GM13976 (cell line): ENCODE results near the gene CNGA1.

ENCODE experiments used
- DNase-seq: peaks from one replicate; pipeline ENCODE4 v3.0.0; 2012; ENCODE audit warnings: low spot score
- in situ Hi-C: fragments of 300-500 bp; cut with MboI; formaldehyde crosslinking; loops from one replicate; pipeline ENCODE4 v1.12.0; 2022; ENCODE audit warnings: low sequenced_read_pairs, mixed read lengths, inconsistent platforms; ENCODE audit not compliant: unreplicated experiment
- TF ChIP-seq, protein P1 (sequence below): IDR thresholded peaks from 2 replicates; pipeline ENCODE4 v1.5.1; 2012; ENCODE audit warnings: borderline replicate concordance, mild to moderate bottlenecking; ENCODE audit not compliant: insufficient read depth; ENCODE audit errors: extremely low read depth, missing control alignments, control extremely low read depth

Gene CNGA1

DNA sequence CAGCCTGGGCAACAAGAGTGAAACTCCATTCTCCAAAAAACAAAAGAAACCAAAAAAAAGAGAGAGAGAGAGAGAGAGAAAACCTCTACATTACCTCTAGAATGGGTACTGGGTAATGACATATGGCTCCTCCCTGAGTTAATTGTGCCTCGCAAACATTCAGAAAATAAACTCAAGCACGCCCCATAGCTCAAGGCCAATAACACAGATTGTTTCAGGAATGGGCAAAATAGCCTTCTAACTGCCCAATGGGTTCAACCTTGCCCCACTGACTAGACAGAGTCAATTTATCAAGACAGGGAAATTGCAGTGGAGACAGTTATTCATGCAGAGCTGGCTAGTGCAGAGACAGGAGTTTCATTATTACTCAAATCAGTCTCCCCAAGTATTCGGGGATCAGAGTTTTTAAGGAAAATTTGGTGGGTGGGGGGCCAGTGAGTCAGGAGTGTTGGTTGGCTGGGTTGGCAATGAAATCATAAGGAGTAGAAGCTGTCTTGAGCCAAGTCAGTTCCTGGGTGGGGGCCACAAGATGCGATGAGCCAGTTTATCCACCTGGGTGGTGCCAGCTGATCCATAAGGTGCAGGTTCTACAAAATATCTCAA, 25.2 kb upstream of the CNGA1 start:
- in situ Hi-C loops, result no loop called here
- TF ChIP-seq, protein P1, sequence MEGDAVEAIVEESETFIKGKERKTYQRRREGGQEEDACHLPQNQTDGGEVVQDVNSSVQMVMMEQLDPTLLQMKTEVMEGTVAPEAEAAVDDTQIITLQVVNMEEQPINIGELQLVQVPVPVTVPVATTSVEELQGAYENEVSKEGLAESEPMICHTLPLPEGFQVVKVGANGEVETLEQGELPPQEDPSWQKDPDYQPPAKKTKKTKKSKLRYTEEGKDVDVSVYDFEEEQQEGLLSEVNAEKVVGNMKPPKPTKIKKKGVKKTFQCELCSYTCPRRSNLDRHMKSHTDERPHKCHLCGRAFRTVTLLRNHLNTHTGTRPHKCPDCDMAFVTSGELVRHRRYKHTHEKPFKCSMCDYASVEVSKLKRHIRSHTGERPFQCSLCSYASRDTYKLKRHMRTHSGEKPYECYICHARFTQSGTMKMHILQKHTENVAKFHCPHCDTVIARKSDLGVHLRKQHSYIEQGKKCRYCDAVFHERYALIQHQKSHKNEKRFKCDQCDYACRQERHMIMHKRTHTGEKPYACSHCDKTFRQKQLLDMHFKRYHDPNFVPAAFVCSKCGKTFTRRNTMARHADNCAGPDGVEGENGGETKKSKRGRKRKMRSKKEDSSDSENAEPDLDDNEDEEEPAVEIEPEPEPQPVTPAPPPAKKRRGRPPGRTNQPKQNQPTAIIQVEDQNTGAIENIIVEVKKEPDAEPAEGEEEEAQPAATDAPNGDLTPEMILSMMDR, result no peak
- DNase-seq, result no peak

DNA sequence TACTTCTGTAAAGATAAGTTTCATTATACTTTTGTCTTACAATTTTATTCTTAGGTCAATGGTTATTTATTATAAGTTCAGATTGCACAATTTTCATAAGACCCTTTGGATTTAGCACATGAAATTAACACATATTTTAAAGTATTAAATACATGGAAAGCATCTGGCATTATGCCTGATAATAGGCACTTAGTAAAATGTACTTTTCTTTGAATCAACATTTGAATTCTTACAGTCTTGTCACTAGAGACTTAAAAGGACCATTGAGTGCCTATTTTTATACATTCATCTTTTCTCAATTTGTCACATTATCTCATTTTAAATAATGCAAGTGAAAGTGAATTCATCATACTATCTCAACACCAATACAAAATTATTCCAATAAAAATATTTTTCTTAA, 23.1 kb upstream of the CNGA1 start:
- DNase-seq, result no peak
- TF ChIP-seq, protein P1, result no peak
- in situ Hi-C loops, result no loop called here

DNA sequence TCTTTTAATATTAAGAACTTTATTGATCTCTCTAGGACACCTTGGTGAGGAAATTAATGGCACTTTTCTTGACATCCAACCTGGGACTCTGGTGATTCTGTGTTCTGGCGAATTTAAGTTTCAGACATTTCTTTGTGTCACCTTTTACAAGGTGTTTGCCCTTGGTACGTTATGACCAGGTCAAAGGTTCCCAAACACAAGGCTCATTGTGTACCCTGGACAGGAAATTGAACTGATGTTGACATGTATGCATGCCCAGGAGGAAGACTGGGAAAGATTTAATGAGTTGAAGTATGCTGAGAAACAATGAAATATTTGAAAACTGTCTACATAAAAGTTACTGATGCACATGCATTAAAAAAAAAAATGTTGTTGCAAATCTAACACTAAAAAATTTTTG, 22.2 kb upstream of the CNGA1 start:
- TF ChIP-seq, protein P1, result no peak
- in situ Hi-C loops, result no loop called here
- no peak for DNase-seq

DNA sequence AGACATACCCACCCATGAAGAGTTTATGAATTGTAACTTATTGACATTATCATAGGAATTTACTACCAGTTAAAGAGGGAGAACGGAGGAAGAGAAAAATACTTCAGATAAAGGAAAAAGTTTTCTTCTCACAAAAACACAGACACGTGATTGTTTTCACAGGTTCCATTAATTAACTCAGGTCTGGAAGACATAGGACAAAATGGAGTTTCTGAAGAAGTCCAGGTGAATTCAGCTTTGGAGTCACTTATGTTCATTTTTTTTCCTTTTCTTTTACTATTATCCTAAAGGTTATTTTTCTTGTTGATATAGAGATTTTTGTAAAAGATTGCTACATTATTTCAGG, 20.6 kb upstream of the CNGA1 start:
- TF ChIP-seq, protein P1, result no peak
- in situ Hi-C loops, result no loop called here
- DNase-seq, result no peak

DNA sequence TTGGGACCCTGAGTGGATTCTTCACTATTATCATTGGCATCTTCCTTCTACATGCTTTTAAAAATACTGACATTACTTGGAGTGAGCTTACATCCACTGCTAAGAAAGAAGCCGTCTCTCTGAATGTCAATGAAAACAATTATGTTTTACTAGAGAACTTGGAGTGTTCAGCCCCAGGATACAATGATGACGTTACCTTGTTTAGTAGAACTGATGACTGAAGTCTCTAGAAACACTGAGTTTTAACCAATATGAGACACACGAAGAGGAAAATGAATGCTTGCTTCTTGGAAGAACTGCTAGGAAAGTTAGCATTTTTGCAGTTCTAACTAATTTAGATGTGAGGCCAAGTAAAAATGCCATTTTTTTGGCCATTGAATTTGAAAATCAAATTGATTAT, 19.5 kb upstream of the CNGA1 start:
- in situ Hi-C loops, result no loop called here
- TF ChIP-seq, protein P1, result no peak
- DNase-seq, result no peak

DNA sequence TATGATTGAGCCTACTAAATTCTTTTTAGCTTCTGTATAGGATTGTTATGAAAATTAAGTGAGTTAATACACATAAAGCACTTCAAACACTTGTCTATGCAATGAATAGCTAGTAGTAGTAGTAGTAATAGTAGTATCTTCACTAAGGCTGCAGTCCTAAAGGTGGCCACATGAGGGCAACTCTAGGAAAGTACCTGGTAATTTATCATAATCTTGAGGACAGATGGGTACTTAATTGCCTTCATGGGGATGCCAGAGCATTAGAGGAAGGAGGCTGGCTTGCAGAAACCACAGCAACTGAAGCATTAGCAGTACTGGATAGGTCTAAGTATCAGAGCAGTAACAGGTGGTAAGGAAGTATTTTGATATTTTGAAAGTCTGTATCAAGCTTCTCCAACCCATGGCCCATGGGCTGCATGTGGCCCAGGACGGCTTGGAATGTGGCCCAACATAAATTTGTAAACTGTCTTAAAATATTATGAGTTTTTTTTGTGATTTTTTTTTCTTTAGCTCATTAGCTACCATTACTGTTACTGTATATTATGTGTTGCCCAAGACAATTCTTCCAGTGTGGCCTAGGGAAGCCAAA, 17.4 kb upstream of the CNGA1 start:
- in situ Hi-C loops, result no loop called here
- TF ChIP-seq, protein P1, result peak; percentile 18
- DNase-seq, result no peak
